Fibroblast of lung (primary cell): ENCODE results near the gene EDEM2. TPM values are rescaled to one million over a fixed set of nuclear protein-coding genes. Genes with fewer than 3 reads are reported as not detected.
A peak's percentile ranks its signal among the peaks of the same experiment; 100 is the strongest.

ENCODE experiments used
- DNase-seq, 2 donors: peaks; one replicate each; pipeline versions ENCODE4 v3.0.0 to v3.0.0-alpha.2; 2010; ENCODE audit warnings: low read depth in 2 of 2
- H2AFZ ChIP-seq: 2 replicates; pipeline ENCODE4 v1.5.1; 2012; ENCODE audit warnings: low read length, control low read depth, inconsistent platforms
- H3K27ac ChIP-seq: 2 replicates; pipeline ENCODE4 v1.5.1; 2011; ENCODE audit warnings: low read length, control low read depth; ENCODE audit not compliant: insufficient read depth
- H3K27me3 ChIP-seq: 2 replicates; pipeline ENCODE4 v1.5.1; 2011; ENCODE audit warnings: mild to moderate bottlenecking, low read length; ENCODE audit not compliant: control insufficient read depth, insufficient read depth
- H3K36me3 ChIP-seq: 2 replicates; pipeline ENCODE4 v1.5.1; 2011; ENCODE audit warnings: low read length; ENCODE audit not compliant: control insufficient read depth, insufficient read depth
- H3K4me1 ChIP-seq: 2 replicates; pipeline ENCODE4 v1.5.1; 2011; ENCODE audit warnings: low read length; ENCODE audit not compliant: control insufficient read depth, insufficient read depth; ENCODE audit errors: extremely low read depth
- H3K4me2 ChIP-seq: 2 replicates; pipeline ENCODE4 v1.5.1; 2011; ENCODE audit warnings: low read length, control low read depth; ENCODE audit not compliant: insufficient read depth; ENCODE audit errors: extremely low read depth
- H3K4me3 ChIP-seq, 4 experiments: fragments of 200-600 bp in 1 of 4; sonication (generic) in 1 of 4; replicated peaks in 1 of 4; 2 replicates each; pipeline ENCODE4 v1.5.1; 2011 to 2016; ENCODE audit warnings: low read length in 4 of 4, low read depth in 3 of 4, mild to moderate bottlenecking in 3 of 4, control low read depth in 2 of 4, inconsistent platforms in 1 of 4, mixed read lengths in 1 of 4; ENCODE audit not compliant: insufficient read depth in 1 of 4; ENCODE audit errors: control extremely low read depth in 1 of 4
- H3K79me2 ChIP-seq: 2 replicates; pipeline ENCODE4 v1.5.1; 2012; ENCODE audit warnings: mild to moderate bottlenecking, low read length, inconsistent platforms; ENCODE audit not compliant: control insufficient read depth, insufficient read depth
- H3K9ac ChIP-seq: 2 replicates; pipeline ENCODE4 v1.5.1; 2011; ENCODE audit warnings: mild to moderate bottlenecking, low read length, control low read depth; ENCODE audit not compliant: insufficient read depth
- H3K9me3 ChIP-seq: 2 replicates; pipeline ENCODE4 v1.5.1; 2012; ENCODE audit warnings: low read depth, low read length; ENCODE audit not compliant: control insufficient read depth, insufficient read depth
- H4K20me1 ChIP-seq: 2 replicates; pipeline ENCODE4 v1.5.1; 2011; ENCODE audit warnings: low read length; ENCODE audit not compliant: control insufficient read depth, insufficient read depth; ENCODE audit errors: extremely low read depth
- CTCF ChIP-seq, 2 donors: IDR thresholded peaks in 1 of 2; conservative IDR thresholded peaks in 1 of 2; 1 replicate in 1 of 2; 2 replicates in 1 of 2; pipeline ENCODE4 v1.5.1; 2011 to 2012; ENCODE audit warnings: low read length in 2 of 2, control low read depth in 1 of 2, inconsistent platforms in 1 of 2, low read depth in 1 of 2, mild to moderate bottlenecking in 1 of 2
- EZH2 ChIP-seq: IDR thresholded peaks from 2 replicates; pipeline ENCODE4 v1.5.1; 2012; ENCODE audit warnings: low read length, control low read depth, mild to moderate bottlenecking; ENCODE audit errors: missing control alignments
- polyA plus RNA-seq, 2 donors: library from polyadenylated mRNA; depleted of rRNA in 1 of 2; stranded (reverse) in 1 of 2; unstranded in 1 of 2; fragments of >200 nt; gene quantifications; 2 replicates each; pipeline ENCODE4 v1.2.1, GENCODE V29; 2011 to 2012; ENCODE audit warnings: missing spikeins in 1 of 2
- total RNA-seq: library from RNA; depleted of rRNA; stranded (reverse); fragments of >200 nt; gene quantifications from 2 replicates; pipeline ENCODE4 v1.2.1, GENCODE V29; 2014

EDEM2 gene
- total and polyA plus RNA-seq, 2 donors (not counting 1 experiment from before 2014, with no cell fraction given): 23.8 to 99.4 TPM

GRCh38 chr20:35092524-35093266 is 54.4 kb downstream of the EDEM2 start, which contains the start of gene TRPC4AP:
Gene TRPC4AP (minus strand): TSS chr20:35092807. CDS start chr20:35092781, 26 bp downstream.
- Histone ChIP-seq H3K27me3 (no peaks in the 10 kb centered on the region), H3K27ac (peak within 1 kb of the TSS; percentile 97), H4K20me1 (no peaks in the 10 kb centered on the region), H3K9ac (peak within 1 kb of the TSS; percentile 97), H3K4me3 (peak within 1 kb of the TSS; percentile 90 to 99 (median 97)), H3K4me2 (peak within 1 kb of the TSS; percentile 87), H3K4me1 (peaks cover 7% of the 10 kb centered on the region), H3K36me3 (no peaks in the 10 kb centered on the region), H3K9me3 (no peaks in the 10 kb centered on the region), H2AFZ (peak within 1 kb of the TSS; percentile 93), H3K79me2 (peaks cover 46% of the 10 kb centered on the region)
- no peak for TF ChIP-seq EZH2
- peak; percentile 76 to 81 for TF ChIP-seq CTCF (conservative IDR thresholded peaks at IDR 0.05 in 1 of 2, IDR thresholded peaks at IDR 0.05 in 1 of 2; ENCODE audit: low read depth in 1 of 2, low read length in 2 of 2)
- DNase-seq: peak; percentile 83 to 89

GRCh38 chr20:35091816-35092523 is 55.2 kb downstream of the EDEM2 start:
- DNase-seq: peak; percentile 19 to 21
- H4K20me1 ChIP-seq: no peaks in the 10 kb centered on the region
- TF ChIP-seq EZH2 (no peak), CTCF (conservative IDR thresholded peaks at IDR 0.05 in 1 of 2, IDR thresholded peaks at IDR 0.05 in 1 of 2; ENCODE audit: low read depth in 1 of 2, low read length in 2 of 2) (no peak)
- H2AFZ ChIP-seq: peak overlapping the region; percentile 21
- peak overlapping the region; percentile 97 for H3K9ac ChIP-seq
- H3K9me3 ChIP-seq: no peaks in the 10 kb centered on the region
- peaks cover 52% of the 10 kb centered on the region for H3K79me2 ChIP-seq
- no peaks in the 10 kb centered on the region for H3K36me3 ChIP-seq
- H3K4me1 ChIP-seq: peaks cover 10% of the 10 kb centered on the region
- no peaks in the 10 kb centered on the region for H3K27me3 ChIP-seq
- peak overlapping the region; percentile 97 for H3K27ac ChIP-seq
- H3K4me2 ChIP-seq: peak overlapping the region; percentile 87
- peak overlapping the region; percentile 90 to 99 (median 97) for H3K4me3 ChIP-seq
